ENCODE data around the gene VPS35L. TPM values are rescaled to one million over a fixed set of nuclear protein-coding genes. Genes with fewer than 3 reads are reported as not detected.
"Not testable (repeated sequence)": the region's sequence is repeated elsewhere in the genome, so short reads cannot be mapped to it uniquely, and the experiment has no call there.

VPS35L gene
- total RNA-seq, 1 experiment from 2014 or later = 27.8 TPM

DNA sequence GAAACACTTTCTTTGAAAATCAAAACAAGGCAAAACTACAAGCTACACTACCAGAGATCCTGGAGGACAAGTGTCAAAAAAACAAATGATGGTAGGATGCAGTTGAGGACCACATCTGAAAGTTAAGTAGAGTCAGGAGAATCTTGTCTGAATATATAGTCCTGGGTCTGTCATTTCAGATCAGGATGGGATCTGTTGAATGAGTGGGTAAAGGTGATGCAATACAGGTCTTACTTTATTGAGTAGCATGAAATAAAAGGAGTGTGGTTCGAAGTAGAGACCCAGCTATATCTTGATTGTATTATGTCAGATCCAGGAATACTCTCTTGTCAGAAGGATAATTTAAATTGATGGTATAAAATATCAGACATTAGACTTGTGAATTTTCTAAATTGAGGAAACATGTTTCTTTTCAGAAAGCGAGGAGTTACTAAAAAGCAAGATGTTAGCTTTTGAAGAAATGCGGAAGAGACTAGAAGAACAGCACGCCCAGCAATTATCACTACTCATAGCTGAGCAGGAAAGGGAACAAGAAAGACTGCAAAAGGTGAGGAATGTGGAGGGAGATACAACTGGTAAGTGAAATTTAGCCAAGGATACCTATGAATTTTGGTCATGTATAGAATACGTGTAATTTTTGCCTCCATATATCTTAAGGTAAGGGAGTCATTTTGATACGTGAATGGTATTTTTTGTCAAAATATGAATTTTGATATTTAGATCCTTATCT, 15.1 kb upstream of the VPS35L start:
- no peak for DNase-seq (ENCODE audit: low spot score)

GRCh38 chr16:19542138-19542821, 13.2 kb upstream of the VPS35L start:
- no peak for DNase-seq (ENCODE audit: low spot score)

DNA sequence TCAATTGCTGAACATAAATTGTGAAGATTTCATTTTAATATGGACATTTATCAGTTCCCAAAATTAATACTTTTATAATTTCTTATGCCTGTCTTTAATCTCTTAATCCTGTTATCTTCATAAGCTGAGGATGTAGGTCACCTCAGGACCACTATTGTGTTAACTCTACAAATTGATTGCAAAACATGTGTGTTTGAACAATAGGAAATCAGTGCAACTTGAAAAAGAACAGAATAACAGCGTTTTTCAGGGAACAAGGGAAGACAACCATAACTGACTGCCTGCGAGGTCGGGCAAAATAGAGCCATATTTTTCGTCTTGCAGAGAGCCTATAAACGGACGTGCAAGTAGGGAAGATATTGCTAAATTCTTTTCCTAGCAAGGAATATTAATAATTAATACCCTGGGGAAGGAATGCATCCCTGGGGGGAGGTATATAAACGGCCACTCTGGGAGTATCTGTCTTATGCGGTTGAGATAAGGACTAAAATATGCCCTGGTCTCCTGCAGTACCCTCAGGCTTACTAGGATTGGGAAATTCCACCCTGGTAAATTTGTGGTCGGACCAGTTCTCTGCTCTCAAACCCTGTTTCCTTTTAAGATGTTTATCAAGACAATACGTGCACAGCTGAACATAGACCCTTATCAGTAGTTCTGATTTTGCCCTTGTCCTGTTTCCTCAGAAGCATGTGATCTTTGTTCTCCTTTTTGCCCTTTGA, 12.1 kb upstream of the VPS35L start:
- DNase-seq (ENCODE audit: low spot score) = not testable (repeated sequence)

DNA sequence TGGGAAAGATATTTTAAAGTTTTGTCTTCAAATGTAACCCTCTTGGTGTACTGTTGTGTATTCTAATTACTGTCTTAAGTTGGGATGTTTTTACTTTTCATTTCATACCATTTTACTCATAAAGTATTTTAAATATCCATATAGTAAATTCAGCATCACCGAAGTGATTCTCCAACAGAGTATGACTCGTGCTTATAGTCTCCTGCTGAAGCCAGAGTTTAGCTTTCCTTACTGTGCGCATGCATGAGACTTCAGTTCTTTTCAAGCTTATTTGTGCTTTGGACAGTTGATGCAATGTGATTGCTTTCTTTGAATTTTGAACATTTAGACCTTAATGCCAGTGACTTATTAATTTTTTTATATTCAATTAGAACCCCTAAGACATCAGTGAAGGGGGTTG, 7.4 kb upstream of the VPS35L start:
- no peak for DNase-seq (ENCODE audit: low spot score)

- DNase-seq (ENCODE audit: low spot score) = no peak
Observed at GRCh38 chr16:19549673-19550072, 5.8 kb upstream of the VPS35L start.

GRCh38 chr16:19555938-19556771, 652 bp downstream of the VPS35L start:
- DNase-seq (ENCODE audit: low spot score) = peak; percentile 22

DNA sequence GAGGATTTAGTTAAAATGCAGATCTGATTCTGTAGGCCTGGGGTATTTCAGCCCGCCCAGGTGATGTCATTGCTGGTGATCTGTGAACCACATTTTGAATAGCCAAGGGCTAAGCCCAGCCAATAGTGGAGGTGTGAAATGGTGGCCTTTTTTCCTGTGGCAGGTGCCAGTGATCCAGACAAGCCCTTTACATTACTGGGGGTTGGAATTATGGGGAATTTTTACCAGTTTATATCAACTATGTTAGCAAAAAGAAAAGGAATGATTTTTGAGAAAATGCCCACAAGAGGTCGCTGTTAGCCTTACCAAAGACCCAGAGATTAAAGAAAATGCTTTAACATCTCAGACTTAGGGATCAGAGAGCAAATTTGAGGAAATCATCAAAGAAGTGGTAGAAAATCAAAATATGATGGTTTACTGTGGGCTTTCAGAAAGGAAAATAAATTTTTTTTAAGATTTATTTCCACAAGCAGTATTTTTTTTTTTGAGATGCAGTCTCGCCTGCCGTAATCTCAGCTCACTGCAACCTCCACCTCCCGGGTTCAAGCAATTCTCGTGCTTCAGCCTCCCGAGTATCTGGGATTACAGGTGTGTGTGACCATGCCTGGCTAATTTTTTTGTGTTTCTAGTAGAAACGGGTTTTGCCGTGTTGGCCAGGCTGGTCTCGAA, 3.9 kb downstream of the VPS35L start:
- peak; percentile 76 for DNase-seq (ENCODE audit: low spot score)

GRCh38 chr16:19560078-19560477, 4.6 kb downstream of the VPS35L start:
- DNase-seq (ENCODE audit: low spot score) = no peak

GRCh38 chr16:19563377-19563776, 7.9 kb downstream of the VPS35L start:
- DNase-seq (ENCODE audit: low spot score) = no peak

DNA sequence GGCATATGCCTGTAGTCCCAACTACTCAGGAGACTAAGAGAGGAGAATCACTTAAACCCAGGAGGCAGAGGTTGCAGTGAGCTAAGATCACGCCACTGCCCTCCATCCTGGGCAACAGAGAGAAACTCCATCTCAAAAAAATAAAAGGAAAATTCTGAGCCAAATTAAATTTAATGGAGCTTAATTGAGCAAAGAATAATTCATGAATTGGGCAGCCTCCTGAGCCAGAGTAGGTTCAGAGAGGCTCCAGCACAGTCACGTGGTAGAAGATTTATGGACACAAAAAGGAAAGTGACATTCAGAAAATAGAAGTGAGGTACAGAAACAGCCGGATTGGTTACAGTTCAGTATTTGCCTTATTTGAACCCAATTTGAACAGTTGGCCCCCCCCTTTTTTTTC, 10.9 kb downstream of the VPS35L start:
- no peak for DNase-seq (ENCODE audit: low spot score)

DNA sequence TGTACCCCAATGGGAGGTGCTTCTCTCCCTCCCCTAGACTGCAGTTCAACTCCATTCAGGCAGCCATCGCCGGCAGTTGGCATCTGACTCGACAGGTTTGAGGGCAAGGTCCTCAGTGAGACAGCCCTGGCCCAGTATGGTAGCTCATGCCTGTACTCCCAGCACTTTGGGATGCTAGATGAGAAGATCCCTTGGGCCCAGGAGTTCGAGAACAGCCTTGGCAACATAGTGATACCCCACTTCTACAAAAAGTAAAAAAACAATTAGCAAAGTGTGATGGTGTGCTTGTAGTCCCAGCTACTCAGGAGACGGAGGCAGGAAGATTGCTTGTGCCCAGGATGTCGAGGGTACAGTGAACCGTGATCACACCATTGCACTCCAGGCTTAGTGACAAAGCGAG, 12.1 kb downstream of the VPS35L start:
- no peak for DNase-seq (ENCODE audit: low spot score)

DNA sequence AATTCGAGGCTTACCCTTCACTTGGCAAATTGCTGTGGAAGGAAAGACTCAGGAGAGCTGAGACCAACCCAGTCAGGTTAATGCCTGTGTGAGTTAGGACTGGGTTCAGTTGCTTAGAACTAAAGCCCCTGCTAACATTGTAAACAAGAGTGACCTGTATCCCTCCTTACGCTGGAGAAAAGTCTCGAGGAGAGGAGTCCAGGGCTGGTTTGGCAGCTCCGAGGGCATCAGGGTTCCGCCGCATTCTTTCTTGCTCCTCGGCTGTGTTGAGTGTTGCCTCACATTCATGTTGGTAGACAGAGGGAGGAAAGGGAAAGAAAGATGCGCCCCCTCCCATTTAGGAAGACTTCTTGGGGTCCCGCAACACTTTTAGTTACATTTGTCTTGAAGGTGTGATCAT, 18.5 kb downstream of the VPS35L start:
- DNase-seq (ENCODE audit: low spot score) = no peak

- no peak for DNase-seq (ENCODE audit: low spot score)
Observed at GRCh38 chr16:19574615-19575014, 19.1 kb downstream of the VPS35L start.

- DNase-seq (ENCODE audit: low spot score) = no peak
Observed at GRCh38 chr16:19578378-19578971, 23.0 kb downstream of the VPS35L start.

DNA sequence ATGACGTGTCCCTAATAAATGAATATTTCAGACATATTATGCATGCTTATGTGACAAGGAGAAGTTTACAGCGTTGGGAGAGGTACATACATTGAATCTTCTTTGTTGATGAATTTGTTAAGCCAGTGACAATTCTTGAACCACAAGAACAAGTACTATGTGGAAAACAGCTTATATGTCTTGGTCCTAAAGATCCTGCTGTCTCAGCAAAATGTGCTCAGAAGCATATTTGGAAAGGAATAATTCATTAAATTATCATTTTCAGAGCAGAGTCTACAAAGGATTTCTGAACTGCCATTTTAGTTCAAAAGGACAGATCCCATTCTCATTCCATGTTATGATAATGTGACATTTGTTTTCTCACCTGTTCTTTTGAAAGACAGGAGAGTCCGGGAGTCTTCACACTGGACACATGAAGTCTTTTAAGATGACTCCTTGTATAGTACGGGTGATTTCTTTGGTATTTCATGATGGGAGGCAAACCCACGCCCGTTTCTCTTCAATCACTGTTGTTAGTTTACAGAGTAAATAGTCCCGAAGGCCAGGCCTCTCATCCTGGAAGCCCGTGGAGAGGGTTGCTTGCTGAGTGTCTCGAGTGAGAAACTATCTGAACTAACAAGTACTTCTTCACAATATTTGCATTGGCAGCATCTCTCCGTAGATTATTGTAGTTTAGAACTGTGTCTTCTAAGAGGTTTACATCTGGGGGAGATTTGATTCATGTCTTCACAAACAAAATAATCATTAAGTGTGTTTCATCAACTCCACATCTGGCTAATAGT, 26.7 kb downstream of the VPS35L start:
- DNase-seq (ENCODE audit: low spot score) = no peak

- DNase-seq (ENCODE audit: low spot score) = peak; percentile 46
Observed at GRCh38 chr16:19583665-19584300, 28.3 kb downstream of the VPS35L start.

- DNase-seq (ENCODE audit: low spot score) = no peak
Observed at GRCh38 chr16:19588661-19589060, 33.2 kb downstream of the VPS35L start.

DNA sequence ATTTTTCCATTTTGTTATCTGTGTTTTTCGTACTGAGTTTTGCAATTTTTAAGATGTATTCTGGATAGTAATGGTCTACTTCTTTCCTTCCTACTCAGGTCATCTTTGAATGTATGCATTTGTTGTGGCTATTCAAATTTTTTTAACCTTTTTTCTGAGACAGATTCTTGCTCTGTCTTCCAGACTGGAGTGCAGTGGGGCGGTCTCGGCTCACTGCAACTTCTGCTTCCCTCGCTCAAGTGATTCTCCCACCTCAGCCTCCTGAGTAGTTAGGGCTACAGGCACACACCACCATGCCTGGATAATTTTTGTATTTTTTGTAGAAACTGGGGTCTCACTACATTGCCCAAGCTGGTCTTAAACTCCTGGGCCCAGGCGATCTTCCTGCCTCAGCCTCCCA, 33.6 kb downstream of the VPS35L start:
- DNase-seq (ENCODE audit: low spot score) = no peak

DNA sequence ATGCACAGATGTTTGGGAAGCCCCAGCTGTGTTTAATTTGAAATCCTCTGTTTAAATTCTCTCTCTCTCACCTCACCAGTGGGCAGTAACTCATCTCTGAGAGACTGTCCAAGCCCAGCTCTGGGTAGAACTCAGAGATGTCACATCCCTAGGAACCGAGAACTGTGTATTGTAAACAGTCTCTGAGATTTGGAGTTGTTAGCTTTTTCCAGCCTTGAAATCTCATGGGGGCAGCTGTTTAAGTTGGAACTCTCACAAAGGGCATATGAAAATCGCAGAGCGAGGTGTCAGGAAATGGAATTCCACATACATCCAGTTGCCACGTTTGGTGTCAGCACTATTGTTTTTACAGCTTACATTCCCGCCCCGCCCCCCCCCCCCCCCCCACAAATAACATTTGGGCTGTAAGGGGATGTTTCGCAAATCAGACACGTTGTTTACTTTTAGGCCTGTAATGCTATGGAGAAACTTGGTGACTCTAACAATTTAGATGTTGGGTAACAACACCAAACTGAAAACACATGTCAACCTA, 34.3 kb downstream of the VPS35L start:
- DNase-seq (ENCODE audit: low spot score) = no peak

All from A172 (cell line).